GM15510 (cell line): ENCODE data around the gene SGSH.

ENCODE experiments used
- POLR2A ChIP-seq: IDR thresholded peaks from 3 replicates; pipeline ENCODE4 v1.6.1; 2011; ENCODE audit warnings: borderline replicate concordance; ENCODE audit not compliant: insufficient read length; ENCODE audit errors: extremely low read depth

The SGSH gene

GRCh38 chr17:80171681-80172080 lies 48.5 kb downstream of the SGSH start:
- TF ChIP-seq POLR2A: no peak

- no peak for TF ChIP-seq POLR2A
Observed at GRCh38 chr17:80169784-80170500, 50.2 kb downstream of the SGSH start, which contains the start of gene CARD14. CARD14 (plus strand) TSS chr17:80170030; CDS start chr17:80181439, 11,409 bp downstream.

GRCh38 chr17:80169107-80169506 lies 51.0 kb downstream of the SGSH start:
- no peak for TF ChIP-seq POLR2A

- TF ChIP-seq POLR2A: no peak
Observed at GRCh38 chr17:80168371-80168770, 51.8 kb downstream of the SGSH start.

GRCh38 chr17:80166446-80166845 lies 53.7 kb downstream of the SGSH start:
- TF ChIP-seq POLR2A: no peak

GRCh38 chr17:80164185-80164584 lies 55.9 kb downstream of the SGSH start:
- no peak for TF ChIP-seq POLR2A

- no peak for TF ChIP-seq POLR2A
Observed at GRCh38 chr17:80163336-80163735, 56.8 kb downstream of the SGSH start.

- TF ChIP-seq POLR2A: no peak
Observed at GRCh38 chr17:80160536-80160935, 59.6 kb downstream of the SGSH start.
